ENCODE measurements around the gene PRAMEF25.
"Not testable (repeated sequence)": the region's sequence is repeated elsewhere in the genome, so short reads cannot be mapped to it uniquely, and the experiment has no call there.

PRAMEF25 gene

GRCh38 chr1:13070474-13070873 is at the start of gene PRAMEF25:
PRAMEF25 (plus strand) TSS chr1:13070774; CDS start chr1:13073694, 2,920 bp downstream.
- DNase-seq = not testable (repeated sequence)

- DNase-seq = not testable (repeated sequence)
Measured at GRCh38 chr1:13056475-13056874, 14.1 kb upstream of the PRAMEF25 start, which contains the start of gene PRAMEF27. PRAMEF27 (minus strand) TSS chr1:13056575; CDS start chr1:13053659, 2,916 bp downstream.

- DNase-seq = not testable (repeated sequence)
Measured at GRCh38 chr1:13116754-13117153, 46.2 kb downstream of the PRAMEF25 start, which contains the start of gene HNRNPCL2. HNRNPCL2 (minus strand) TSS chr1:13116854; CDS start chr1:13116400, 454 bp downstream.

Measured in NCI-H1436 treated with DMSO at 0.1 percent for 48 hours (cell line).